Measurements from ENCODE around the gene CHST15. TPM values are rescaled to one million over a fixed set of nuclear protein-coding genes. Genes with fewer than 3 reads are reported as not detected.

The CHST15 gene
- total and polyA plus RNA-seq, 2 of the 8 experiments (the other 6 are each of a cell fraction or from before 2014, with no cell fraction given): 8.8 to 9.1 TPM

GRCh38 chr10:124045801-124046355 lies 47.5 kb downstream of the CHST15 start (continued):
- TF ChIP-seq MAFK (IDR thresholded peaks at IDR 0.05; ENCODE audit: low read depth, low read length) (no peak), EP300 (IDR thresholded peaks at IDR 0.05; ENCODE audit: borderline replicate concordance in 1 of 2, low read depth in 2 of 2, low read length in 2 of 2) (no peak), CREB1 (IDR thresholded peaks at IDR 0.05) (no peak), CHD7 (IDR thresholded peaks at IDR 0.05; ENCODE audit: insufficient replicate concordance, low read length) (no peak), EGR1 (IDR thresholded peaks at IDR 0.05; ENCODE audit: borderline replicate concordance, low read depth, low read length) (no peak), NANOG (IDR thresholded peaks at IDR 0.05; ENCODE audit: insufficient read depth, low read depth, low read length, poor library complexity, severe bottlenecking) (no peak), SIN3A (conservative IDR thresholded peaks at IDR 0.05 in 1 of 2, IDR thresholded peaks at IDR 0.05 in 1 of 2; ENCODE audit: low read depth in 1 of 2, low read length in 2 of 2) (no peak)
- TF ChIP-seq, protein P1, sequence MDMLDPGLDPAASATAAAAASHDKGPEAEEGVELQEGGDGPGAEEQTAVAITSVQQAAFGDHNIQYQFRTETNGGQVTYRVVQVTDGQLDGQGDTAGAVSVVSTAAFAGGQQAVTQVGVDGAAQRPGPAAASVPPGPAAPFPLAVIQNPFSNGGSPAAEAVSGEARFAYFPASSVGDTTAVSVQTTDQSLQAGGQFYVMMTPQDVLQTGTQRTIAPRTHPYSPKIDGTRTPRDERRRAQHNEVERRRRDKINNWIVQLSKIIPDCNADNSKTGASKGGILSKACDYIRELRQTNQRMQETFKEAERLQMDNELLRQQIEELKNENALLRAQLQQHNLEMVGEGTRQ (IDR thresholded peaks at IDR 0.05; ENCODE audit: low read length): no peak
